RWPE1 (cell line): Measurements from ENCODE around the gene SNAPC5.

ENCODE experiments used
- CTCF ChIA-PET: fragments of 350-600 bp; sonication (Branson Sonifier 250); formaldehyde crosslinking; extraction: SDS; loops from one replicate; lab custom pipeline; 2021; lab: Yijun Ruan, JAX
- POLR2A ChIA-PET: fragments of 400-600 bp; formaldehyde crosslinking; extraction: SDS; loops from one replicate; lab custom pipeline; 2020; ENCODE audit warnings: antibody characterized with exemption; ENCODE audit not compliant: low non-redundant PET; lab: Yijun Ruan, JAX
- DNase-seq: peaks from one replicate; pipeline ENCODE4 v3.0.0; 2012; ENCODE audit warnings: low spot score
- H3K27ac ChIP-seq: fragments of 450-650 bp; 2 replicates; pipeline ENCODE4 v1.5.1; 2017
- TF ChIP-seq, protein P1 (sequence below): fragments of 450-650 bp; conservative IDR thresholded peaks from 2 replicates; pipeline ENCODE4 v1.5.1; 2017; ENCODE audit warnings: low read depth, mild to moderate bottlenecking

The SNAPC5 gene

GRCh38 chr15:66515901-66516322 lies 18.4 kb upstream of the SNAPC5 start:
- DNase-seq, result peak; percentile 21
- no peak overlapping the region for H3K27ac ChIP-seq
- TF ChIP-seq, protein P1, sequence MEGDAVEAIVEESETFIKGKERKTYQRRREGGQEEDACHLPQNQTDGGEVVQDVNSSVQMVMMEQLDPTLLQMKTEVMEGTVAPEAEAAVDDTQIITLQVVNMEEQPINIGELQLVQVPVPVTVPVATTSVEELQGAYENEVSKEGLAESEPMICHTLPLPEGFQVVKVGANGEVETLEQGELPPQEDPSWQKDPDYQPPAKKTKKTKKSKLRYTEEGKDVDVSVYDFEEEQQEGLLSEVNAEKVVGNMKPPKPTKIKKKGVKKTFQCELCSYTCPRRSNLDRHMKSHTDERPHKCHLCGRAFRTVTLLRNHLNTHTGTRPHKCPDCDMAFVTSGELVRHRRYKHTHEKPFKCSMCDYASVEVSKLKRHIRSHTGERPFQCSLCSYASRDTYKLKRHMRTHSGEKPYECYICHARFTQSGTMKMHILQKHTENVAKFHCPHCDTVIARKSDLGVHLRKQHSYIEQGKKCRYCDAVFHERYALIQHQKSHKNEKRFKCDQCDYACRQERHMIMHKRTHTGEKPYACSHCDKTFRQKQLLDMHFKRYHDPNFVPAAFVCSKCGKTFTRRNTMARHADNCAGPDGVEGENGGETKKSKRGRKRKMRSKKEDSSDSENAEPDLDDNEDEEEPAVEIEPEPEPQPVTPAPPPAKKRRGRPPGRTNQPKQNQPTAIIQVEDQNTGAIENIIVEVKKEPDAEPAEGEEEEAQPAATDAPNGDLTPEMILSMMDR, result no peak
- ChIA-PET POLR2A (no interaction called here), CTCF (interaction anchor here (0.7 kb wide), 1 partner anchor 188 kb away, joined by 3 read pairs; no protein-coding TSS in a partner anchor)

DNA sequence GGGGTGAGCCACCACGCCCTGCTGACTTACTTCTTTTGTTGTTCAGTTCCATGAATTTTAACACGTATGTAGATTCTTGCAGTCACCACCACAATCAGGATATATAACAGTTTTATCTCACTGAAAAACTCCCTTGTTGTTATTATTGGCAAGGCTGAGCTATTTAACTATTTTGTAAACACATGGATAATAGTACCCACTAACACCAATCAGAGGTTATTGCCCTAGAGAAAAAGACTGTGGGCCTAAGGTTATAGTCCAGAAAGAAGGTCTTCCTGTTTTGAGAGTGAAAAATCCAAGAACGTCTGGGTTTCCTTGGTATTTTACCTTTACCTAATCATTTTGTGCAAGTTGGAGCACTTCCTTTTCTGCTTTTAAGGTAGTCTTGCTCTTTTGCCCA lies 17.0 kb upstream of the SNAPC5 start:
- DNase-seq, result no peak
- POLR2A ChIA-PET, result interaction anchor here (0.6 kb wide), 1 partner anchor 52 kb away, joined by 3 read pairs; no protein-coding TSS in a partner anchor
- no peak overlapping the region for H3K27ac ChIP-seq
- CTCF ChIA-PET, result no interaction called here
- TF ChIP-seq, protein P1, result no peak

DNA sequence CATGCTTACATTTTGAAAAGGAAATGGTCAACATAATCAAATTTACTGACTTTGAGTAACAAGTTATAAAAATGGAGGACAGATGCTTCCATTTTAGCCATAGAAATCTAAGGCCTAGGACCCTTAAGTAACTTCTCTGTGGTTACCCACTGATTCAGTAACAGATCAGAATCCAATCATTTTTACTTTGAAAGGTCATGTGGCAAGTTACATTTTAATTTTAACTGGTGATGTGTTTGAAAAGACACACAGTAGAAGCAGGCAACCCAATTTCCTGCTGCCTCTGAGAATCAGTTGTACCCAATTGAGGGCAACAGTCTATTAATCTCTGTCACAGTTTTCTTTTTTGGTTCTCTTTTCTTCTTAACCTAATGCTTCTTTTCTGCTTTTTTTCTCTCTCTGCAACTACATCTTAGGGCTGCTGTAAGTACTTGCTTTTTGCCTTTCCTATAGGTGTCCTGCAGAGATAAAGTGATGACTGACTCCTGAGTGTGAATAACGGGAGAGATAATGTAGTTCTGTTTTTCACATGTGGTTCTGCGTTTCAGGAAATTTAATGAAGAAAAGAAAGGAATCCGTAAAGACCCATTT lies 10.8 kb upstream of the SNAPC5 start:
- no peak overlapping the region for H3K27ac ChIP-seq
- CTCF ChIA-PET, result no interaction called here
- no peak for DNase-seq
- TF ChIP-seq, protein P1, result no peak
- POLR2A ChIA-PET, result interaction anchor here (0.8 kb wide), 1 partner anchor 16 kb away, joined by 3 read pairs; no protein-coding TSS in a partner anchor

GRCh38 chr15:66505818-66506217 lies 8.3 kb upstream of the SNAPC5 start:
- H3K27ac ChIP-seq, result peak overlapping the region; percentile 93
- ChIA-PET POLR2A (interaction anchor here (0.7 kb wide), 1 partner anchor 416 kb away, joined by 4 read pairs; no protein-coding TSS in a partner anchor), CTCF (interaction anchor here (1.2 kb wide), 1 partner anchor 346 kb away, joined by 3 read pairs; no protein-coding TSS in a partner anchor)
- no peak for DNase-seq
- TF ChIP-seq, protein P1, result no peak

DNA sequence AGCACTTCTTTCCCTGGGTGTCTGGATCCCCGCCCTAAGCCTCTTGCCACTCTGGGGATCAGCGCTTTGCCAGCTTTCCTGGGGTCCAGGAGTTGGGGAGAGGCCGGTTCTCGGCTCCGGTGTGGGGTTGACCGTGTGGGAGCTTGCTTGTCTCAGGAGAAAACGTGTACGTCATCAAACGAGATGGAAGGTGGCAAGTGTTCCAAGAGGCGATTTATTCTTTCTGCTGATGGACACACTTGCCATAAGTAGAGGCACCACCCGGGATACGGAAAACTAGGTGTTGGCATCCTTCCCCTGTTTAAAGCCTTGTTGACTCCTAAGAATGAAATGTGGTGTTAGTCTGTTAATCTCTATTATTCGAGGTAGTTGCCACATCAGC lies 7.9 kb upstream of the SNAPC5 start:
- ChIA-PET CTCF (interaction anchor here (1.2 kb wide), 1 partner anchor 346 kb away, joined by 3 read pairs; no protein-coding TSS in a partner anchor), POLR2A (no interaction called here)
- H3K27ac ChIP-seq, result peak overlapping the region; percentile 93
- TF ChIP-seq, protein P1, result no peak
- DNase-seq, result no peak

GRCh38 chr15:66504563-66505429 lies 7.2 kb upstream of the SNAPC5 start, which contains the start of the genes RPL4 and ZWILCH:
RPL4 (minus strand) TSS chr15:66504855; CDS start chr15:66504790, 65 bp downstream.
ZWILCH (plus strand) TSS chr15:66505326; CDS start chr15:66505339, 13 bp downstream.
- peak; percentile 83 for DNase-seq
- ChIA-PET POLR2A (no interaction called here), CTCF (interaction anchor here (1.2 kb wide), 1 partner anchor 347 kb away, joined by 3 read pairs; no protein-coding TSS in a partner anchor)
- TF ChIP-seq, protein P1, result no peak
- H3K27ac ChIP-seq, result peak within 1 kb of the TSS; percentile 93
